ENCODE data around the gene DNAI1. TPM values are rescaled to one million over a fixed set of nuclear protein-coding genes. Genes with fewer than 3 reads are reported as not detected.

The DNAI1 gene
- total RNA-seq, 6 experiments from 2014 or later: not detected

DNA sequence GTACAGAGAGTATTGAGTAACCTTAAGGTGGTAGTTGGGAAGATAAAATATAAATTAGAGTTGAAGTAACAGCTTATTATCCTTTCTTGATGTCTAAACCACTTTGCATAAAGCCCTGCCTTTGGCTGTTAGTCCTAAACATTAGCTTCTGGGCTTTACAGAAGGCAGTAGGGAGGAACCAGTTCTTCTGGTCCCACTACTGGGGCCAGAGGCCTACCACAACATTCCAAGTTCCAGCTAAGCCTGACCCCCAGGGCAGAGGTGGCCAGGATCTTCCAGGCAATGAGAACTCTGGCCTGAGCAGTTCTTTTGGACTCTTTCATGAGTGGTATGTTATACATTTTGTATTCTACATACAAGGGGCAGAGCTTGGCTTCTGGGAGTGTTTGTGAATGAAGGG, 26.1 kb downstream of the DNAI1 start:
- TF ChIP-seq, protein P1, sequence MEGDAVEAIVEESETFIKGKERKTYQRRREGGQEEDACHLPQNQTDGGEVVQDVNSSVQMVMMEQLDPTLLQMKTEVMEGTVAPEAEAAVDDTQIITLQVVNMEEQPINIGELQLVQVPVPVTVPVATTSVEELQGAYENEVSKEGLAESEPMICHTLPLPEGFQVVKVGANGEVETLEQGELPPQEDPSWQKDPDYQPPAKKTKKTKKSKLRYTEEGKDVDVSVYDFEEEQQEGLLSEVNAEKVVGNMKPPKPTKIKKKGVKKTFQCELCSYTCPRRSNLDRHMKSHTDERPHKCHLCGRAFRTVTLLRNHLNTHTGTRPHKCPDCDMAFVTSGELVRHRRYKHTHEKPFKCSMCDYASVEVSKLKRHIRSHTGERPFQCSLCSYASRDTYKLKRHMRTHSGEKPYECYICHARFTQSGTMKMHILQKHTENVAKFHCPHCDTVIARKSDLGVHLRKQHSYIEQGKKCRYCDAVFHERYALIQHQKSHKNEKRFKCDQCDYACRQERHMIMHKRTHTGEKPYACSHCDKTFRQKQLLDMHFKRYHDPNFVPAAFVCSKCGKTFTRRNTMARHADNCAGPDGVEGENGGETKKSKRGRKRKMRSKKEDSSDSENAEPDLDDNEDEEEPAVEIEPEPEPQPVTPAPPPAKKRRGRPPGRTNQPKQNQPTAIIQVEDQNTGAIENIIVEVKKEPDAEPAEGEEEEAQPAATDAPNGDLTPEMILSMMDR (IDR thresholded peaks at IDR 0.05): no peak
- no peaks in the 10 kb centered on the region for H3K4me1 Mint-ChIP-seq (ENCODE audit: low read depth)
- no peaks in the 10 kb centered on the region for H3K36me3 Mint-ChIP-seq (ENCODE audit: low read depth)
- peaks cover 24% of the 10 kb centered on the region for H3K27me3 Mint-ChIP-seq (ENCODE audit: insufficient read depth)
- DNase-seq: no peak
- no peak overlapping the region for H3K27ac Mint-ChIP-seq
- no peak overlapping the region for H3K4me3 Mint-ChIP-seq
- H3K9me3 Mint-ChIP-seq: peaks cover 6% of the 10 kb centered on the region; the same call in 1 of the 2 replicates

DNA sequence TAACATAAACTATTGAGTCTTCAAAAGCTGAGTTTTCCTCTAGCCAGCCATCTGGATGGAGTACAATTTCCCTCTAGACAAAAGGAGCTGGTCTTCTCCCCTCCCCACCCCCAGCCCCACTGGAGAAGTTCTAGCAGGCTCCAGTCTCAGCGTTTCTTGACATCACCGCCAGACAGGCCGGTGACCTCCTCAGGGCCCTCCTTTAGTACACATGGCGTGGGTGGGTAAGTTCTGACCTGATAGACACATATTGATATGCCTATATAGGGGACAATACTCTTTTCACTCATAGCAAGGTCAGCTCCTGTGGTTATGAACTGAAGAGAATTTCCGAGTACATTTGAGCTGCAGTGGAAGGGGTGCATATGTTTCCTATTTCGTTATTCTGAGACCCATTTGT, 27.2 kb downstream of the DNAI1 start:
- H3K27ac Mint-ChIP-seq: no peak overlapping the region
- H3K27me3 Mint-ChIP-seq (ENCODE audit: insufficient read depth): peaks cover 19% of the 10 kb centered on the region
- H3K36me3 Mint-ChIP-seq (ENCODE audit: low read depth): no peaks in the 10 kb centered on the region
- DNase-seq: no peak
- H3K4me1 Mint-ChIP-seq (ENCODE audit: low read depth): no peaks in the 10 kb centered on the region
- TF ChIP-seq, protein P1 (IDR thresholded peaks at IDR 0.05): no peak
- no peak overlapping the region for H3K4me3 Mint-ChIP-seq
- H3K9me3 Mint-ChIP-seq: peaks cover 6% of the 10 kb centered on the region; the same call in 1 of the 2 replicates

GRCh38 chr9:34486572-34486971, 28.0 kb downstream of the DNAI1 start:
- TF ChIP-seq, protein P1 (IDR thresholded peaks at IDR 0.05): no peak
- Mint-ChIP-seq H3K4me1 (ENCODE audit: low read depth) (no peaks in the 10 kb centered on the region), H3K9me3 (peaks cover 6% of the 10 kb centered on the region; the same call in 1 of the 2 replicates), H3K27ac (no peak overlapping the region), H3K27me3 (ENCODE audit: insufficient read depth) (peaks cover 22% of the 10 kb centered on the region), H3K4me3 (no peak overlapping the region), H3K36me3 (ENCODE audit: low read depth) (no peaks in the 10 kb centered on the region)
- no peak for DNase-seq

DNA sequence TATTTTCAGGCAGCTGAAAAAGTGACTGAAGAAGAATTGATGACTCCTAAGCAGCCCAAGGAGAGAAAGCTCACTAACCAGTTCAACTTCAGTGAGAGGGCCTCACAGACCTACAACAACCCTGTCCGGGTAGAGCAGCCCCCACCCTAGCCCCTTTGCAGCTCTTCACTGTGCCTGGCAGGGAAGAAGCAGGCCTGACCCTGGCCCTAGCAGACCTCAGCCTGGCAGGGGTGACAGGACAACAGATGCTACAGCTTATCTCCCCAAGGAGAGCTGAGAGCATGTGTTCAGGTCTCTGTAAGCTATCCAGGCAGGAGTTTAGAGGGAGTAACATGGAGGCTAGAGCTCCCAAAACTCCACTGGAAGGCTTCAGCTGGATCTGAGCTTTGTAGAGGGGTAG, 31.8 kb downstream of the DNAI1 start:
- peaks cover 22% of the 10 kb centered on the region for H3K27me3 Mint-ChIP-seq (ENCODE audit: insufficient read depth)
- H3K4me3 Mint-ChIP-seq: no peak overlapping the region
- H3K27ac Mint-ChIP-seq: no peak overlapping the region

GRCh38 chr9:34490760-34491159, 32.2 kb downstream of the DNAI1 start:
- no peak for DNase-seq
- TF ChIP-seq, protein P1 (IDR thresholded peaks at IDR 0.05): no peak
- Mint-ChIP-seq H3K27me3 (ENCODE audit: insufficient read depth) (peaks cover 20% of the 10 kb centered on the region), H3K9me3 (no peaks in the 10 kb centered on the region), H3K4me1 (ENCODE audit: low read depth) (no peaks in the 10 kb centered on the region), H3K4me3 (no peak overlapping the region), H3K27ac (no peak overlapping the region), H3K36me3 (ENCODE audit: low read depth) (no peaks in the 10 kb centered on the region)

More for the DNA sequence above, 31.8 kb downstream of the DNAI1 start:
- TF ChIP-seq, protein P1 (IDR thresholded peaks at IDR 0.05): no peak
- DNase-seq: no peak
- Mint-ChIP-seq H3K36me3 (ENCODE audit: low read depth) (no peaks in the 10 kb centered on the region), H3K4me1 (ENCODE audit: low read depth) (no peaks in the 10 kb centered on the region), H3K9me3 (no peaks in the 10 kb centered on the region)

- no peak overlapping the region for H3K4me3 Mint-ChIP-seq
- peaks cover 19% of the 10 kb centered on the region for H3K27me3 Mint-ChIP-seq (ENCODE audit: insufficient read depth)
Observed at GRCh38 chr9:34491596-34491995, 33.0 kb downstream of the DNAI1 start.

More at GRCh38 chr9:34491596-34491995, 33.0 kb downstream of the DNAI1 start:
- no peak for DNase-seq
- Mint-ChIP-seq H3K27ac (no peak overlapping the region), H3K4me1 (ENCODE audit: low read depth) (no peaks in the 10 kb centered on the region), H3K9me3 (no peaks in the 10 kb centered on the region), H3K36me3 (ENCODE audit: low read depth) (no peaks in the 10 kb centered on the region)
- TF ChIP-seq, protein P1 (IDR thresholded peaks at IDR 0.05): no peak

Data from HFFc6 (cell line).